ENCODE measurements around the gene FDX1. TPM values are rescaled to one million over a fixed set of nuclear protein-coding genes. Genes with fewer than 3 reads are reported as not detected.
A peak's percentile ranks its signal among the peaks of the same experiment; 100 is the strongest.

Gene FDX1
- total RNA-seq, 2 experiments from 2014 or later = 13.3 to 15.9 TPM

DNA sequence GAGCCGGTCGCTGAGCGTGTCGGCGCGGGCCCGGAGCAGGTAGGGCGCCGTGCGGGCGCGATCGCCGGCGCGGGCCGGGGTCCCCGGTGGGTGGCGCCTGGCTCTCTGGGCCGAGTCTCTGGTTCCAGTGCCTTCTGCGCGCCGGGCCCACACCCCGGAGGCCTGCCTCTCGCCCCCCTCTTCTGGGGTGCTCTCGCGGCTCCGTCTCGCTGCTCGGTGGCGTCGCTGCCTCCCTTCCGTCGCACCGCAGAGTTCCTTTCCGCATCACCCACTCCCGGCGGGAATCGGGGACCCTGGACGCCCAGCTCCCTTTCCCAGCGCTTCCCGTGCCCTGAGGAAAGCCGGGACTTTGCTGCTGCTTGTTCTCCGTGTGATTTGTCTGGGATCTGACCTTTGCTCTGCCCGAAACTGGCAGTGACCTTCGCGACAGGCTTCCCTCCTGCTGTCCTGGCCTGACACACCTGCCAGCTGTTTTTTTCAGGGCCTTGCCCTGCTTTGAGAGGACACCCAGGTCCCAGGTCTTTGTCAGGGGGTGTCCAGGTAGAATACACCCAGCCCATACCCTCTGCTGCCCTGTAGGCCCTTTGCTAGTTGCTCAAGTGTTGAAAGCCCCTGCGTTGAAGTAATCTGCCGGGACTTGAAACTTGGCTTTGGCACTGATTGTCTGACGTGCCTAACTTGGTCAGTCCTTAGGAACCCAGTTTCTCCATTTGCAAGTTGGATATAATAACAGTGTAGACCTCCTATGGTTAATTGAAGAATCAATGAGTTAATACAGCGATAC is 711 bp downstream of the FDX1 start:
- H2AFZ ChIP-seq (ENCODE audit: low read length) = peak overlapping the region; percentile 67
- BruUV-seq (replicated peaks) = no TSS peak

DNA sequence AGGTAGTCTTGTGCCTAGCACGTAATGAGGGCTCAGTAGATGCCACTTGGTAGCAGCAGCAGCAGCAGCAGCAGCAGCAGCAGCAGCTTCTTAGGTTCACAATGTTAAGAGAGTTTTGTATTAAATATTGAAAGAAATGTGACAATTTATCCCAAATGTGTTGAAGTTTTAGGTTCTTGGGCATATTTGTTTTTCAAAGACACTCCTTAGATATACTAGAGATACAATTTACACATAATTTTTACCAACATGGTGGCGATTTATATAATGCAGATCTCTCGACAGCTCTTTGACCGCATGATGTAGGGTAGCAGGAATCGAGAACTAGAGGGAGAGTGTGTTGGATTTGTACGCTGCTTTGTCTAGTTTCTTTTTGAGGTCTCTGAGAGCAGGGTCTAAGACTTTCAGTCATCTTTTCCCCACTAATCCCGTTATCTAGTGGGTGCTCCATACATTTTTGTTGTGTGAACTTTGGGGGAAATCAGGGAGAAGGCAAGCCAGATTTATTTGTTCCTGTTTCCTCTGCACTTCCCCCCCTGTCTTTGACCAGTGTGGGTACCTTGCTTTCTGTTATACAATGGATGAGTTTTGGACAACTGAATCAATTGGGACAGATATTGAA is 1.4 kb downstream of the FDX1 start:
- no peak for TF ChIP-seq EZH2phosphoT487 (IDR thresholded peaks at IDR 0.05; ENCODE audit: borderline replicate concordance, low read depth, low read length)
- TF ChIP-seq, protein P1, sequence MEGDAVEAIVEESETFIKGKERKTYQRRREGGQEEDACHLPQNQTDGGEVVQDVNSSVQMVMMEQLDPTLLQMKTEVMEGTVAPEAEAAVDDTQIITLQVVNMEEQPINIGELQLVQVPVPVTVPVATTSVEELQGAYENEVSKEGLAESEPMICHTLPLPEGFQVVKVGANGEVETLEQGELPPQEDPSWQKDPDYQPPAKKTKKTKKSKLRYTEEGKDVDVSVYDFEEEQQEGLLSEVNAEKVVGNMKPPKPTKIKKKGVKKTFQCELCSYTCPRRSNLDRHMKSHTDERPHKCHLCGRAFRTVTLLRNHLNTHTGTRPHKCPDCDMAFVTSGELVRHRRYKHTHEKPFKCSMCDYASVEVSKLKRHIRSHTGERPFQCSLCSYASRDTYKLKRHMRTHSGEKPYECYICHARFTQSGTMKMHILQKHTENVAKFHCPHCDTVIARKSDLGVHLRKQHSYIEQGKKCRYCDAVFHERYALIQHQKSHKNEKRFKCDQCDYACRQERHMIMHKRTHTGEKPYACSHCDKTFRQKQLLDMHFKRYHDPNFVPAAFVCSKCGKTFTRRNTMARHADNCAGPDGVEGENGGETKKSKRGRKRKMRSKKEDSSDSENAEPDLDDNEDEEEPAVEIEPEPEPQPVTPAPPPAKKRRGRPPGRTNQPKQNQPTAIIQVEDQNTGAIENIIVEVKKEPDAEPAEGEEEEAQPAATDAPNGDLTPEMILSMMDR (conservative IDR thresholded peaks at IDR 0.05; ENCODE audit: low read length) = no peak
- peak overlapping the region; percentile 67; the same call in 1 of the 2 replicates for H2AFZ ChIP-seq (ENCODE audit: low read length)
- H4K20me1 ChIP-seq (ENCODE audit: insufficient read depth, low read length) = peaks cover 16% of the 10 kb centered on the region
- intact Hi-C loops (cut with micrococcal nuclease; ENCODE audit: unreplicated experiment) = loop anchor here (2.0 to 5.0 kb wide), 6 partner anchors 54 to 996 kb away; partner anchors contain the start of gene RDX
- peak overlapping the region; percentile 81 for H3K27ac ChIP-seq (ENCODE audit: low read depth, low read length, poor library complexity, severe bottlenecking)
- H3K4me3 ChIP-seq (ENCODE audit: low read depth, low read length, poor library complexity, severe bottlenecking) = peak overlapping the region; percentile 89
- DNase-seq (ENCODE audit: low spot score) = peak; percentile 48
- POLR2A ChIA-PET = interaction anchor here (0.5 to 1.8 kb wide), 7 partner anchors 9 to 803 kb away, joined by 3 to 5 read pairs (median 4); no protein-coding TSS in a partner anchor
- CTCF ChIA-PET (ENCODE audit: unreplicated experiment) = interaction anchor here (0.6 kb wide), 1 partner anchor 93 kb away, joined by 3 read pairs; no protein-coding TSS in a partner anchor
- no peaks in the 10 kb centered on the region for H3K9me3 ChIP-seq (ENCODE audit: low read length)
- no peaks in the 10 kb centered on the region for H3K9me2 ChIP-seq (ENCODE audit: insufficient read depth, low read length)
- peaks cover 39% of the 10 kb centered on the region for H3K4me1 ChIP-seq (ENCODE audit: insufficient read depth, low read length, poor library complexity, severe bottlenecking)
- H3K79me2 ChIP-seq (ENCODE audit: insufficient read depth, low read depth, low read length) = peaks cover 58% of the 10 kb centered on the region
- peak overlapping the region; percentile 98 for H3K4me2 ChIP-seq (ENCODE audit: low read length)
- BruUV-seq (replicated peaks) = TSS peak; percentile 62
- peaks cover 4% of the 10 kb centered on the region; the same call in 1 of the 2 replicates for H3K36me3 ChIP-seq (ENCODE audit: insufficient read depth, low read length)

More for the DNA sequence above, 711 bp downstream of the FDX1 start:
- Histone ChIP-seq H3K9me2 (ENCODE audit: insufficient read depth, low read length) (no peaks in the 10 kb centered on the region), H3K4me3 (ENCODE audit: low read depth, low read length, poor library complexity, severe bottlenecking) (peak overlapping the region; percentile 89), H4K20me1 (ENCODE audit: insufficient read depth, low read length) (peaks cover 16% of the 10 kb centered on the region), H3K4me1 (ENCODE audit: insufficient read depth, low read length, poor library complexity, severe bottlenecking) (peaks cover 33% of the 10 kb centered on the region), H3K4me2 (ENCODE audit: low read length) (peak overlapping the region; percentile 98), H3K36me3 (ENCODE audit: insufficient read depth, low read length) (no peaks in the 10 kb centered on the region), H3K79me2 (ENCODE audit: insufficient read depth, low read depth, low read length) (peaks cover 51% of the 10 kb centered on the region), H3K9me3 (ENCODE audit: low read length) (no peaks in the 10 kb centered on the region), H3K27ac (ENCODE audit: low read depth, low read length, poor library complexity, severe bottlenecking) (peak overlapping the region; percentile 81)
- DNase-seq (ENCODE audit: low spot score) = peak; percentile 45
- no peak for TF ChIP-seq EZH2phosphoT487 (IDR thresholded peaks at IDR 0.05; ENCODE audit: borderline replicate concordance, low read depth, low read length)
- TF ChIP-seq, protein P1 (conservative IDR thresholded peaks at IDR 0.05; ENCODE audit: low read length) = peak; percentile 35; the same call in 1 of the 2 replicates
- intact Hi-C loops (cut with micrococcal nuclease; ENCODE audit: unreplicated experiment) = loop anchor here (2.0 to 5.0 kb wide), 6 partner anchors 54 to 997 kb away; partner anchors contain the start of gene RDX
- POLR2A ChIA-PET = interaction anchor here (0.5 to 1.4 kb wide), 4 partner anchors 10 to 599 kb away, joined by 3 to 5 read pairs (median 4); no protein-coding TSS in a partner anchor
- CTCF ChIA-PET (ENCODE audit: unreplicated experiment) = interaction anchor here (0.6 kb wide), 2 partner anchors 92 to 143 kb away, joined by 3 read pairs; no protein-coding TSS in a partner anchor

Data from OCI-LY7 (cell line).